Measurements from ENCODE around the gene AMACR.

- TF ChIP-seq CTCF (IDR thresholded peaks at IDR 0.05; ENCODE audit: extremely low read depth in 1 of 2, insufficient read depth in 1 of 2, low read depth in 1 of 2, low read length in 2 of 2) (no peak), EZH2 (IDR thresholded peaks at IDR 0.05; ENCODE audit: borderline replicate concordance, low read depth, low read length, severe bottlenecking) (no peak), POLR2A (IDR thresholded peaks at IDR 0.05; ENCODE audit: low read depth, low read length) (no peak), JUN (IDR thresholded peaks at IDR 0.05; ENCODE audit: borderline replicate concordance, insufficient read depth, insufficient read length, low read depth) (no peak), POLR2AphosphoS5 (IDR thresholded peaks at IDR 0.05; ENCODE audit: insufficient read depth, low read depth, low read length) (no peak), MYC (IDR thresholded peaks at IDR 0.05; ENCODE audit: low read depth, low read length) (no peak)
Measured at GRCh38 chr5:33980030-33980429, 27.8 kb downstream of the AMACR start.
